Adrenal gland (tissue), 5 donors: ENCODE data around the gene TVP23B.
"Not testable (repeated sequence)": the region's sequence is repeated elsewhere in the genome, so short reads cannot be mapped to it uniquely, and the experiment has no call there.

Experiments used
- POLR2A ChIP-seq, 2 donors: fragments of 450-650 bp; IDR thresholded peaks; one replicate each; pipeline ENCODE4 v1.6.1; 2017; ENCODE audit warnings: antibody characterized with exemption in 2 of 2, mild to moderate bottlenecking in 2 of 2, moderate library complexity in 1 of 2
- TF ChIP-seq, protein P1 (sequence below), 6 experiments: fragments of 450-650 bp in 4 of 6; fragments of 200-600 bp in 2 of 6; sonication (generic) in 1 of 6; IDR thresholded peaks; 1 replicate in 5 of 6; 2 replicates in 1 of 6; pipeline versions ENCODE4 v1.5.1 to v1.8.0; 2016 to 2021; ENCODE audit warnings: antibody characterized with exemption in 6 of 6, mild to moderate bottlenecking in 2 of 6, moderate library complexity in 1 of 6
- donor health status: DM: no; HTN: no; CAD: no.

- TF ChIP-seq, protein P1, sequence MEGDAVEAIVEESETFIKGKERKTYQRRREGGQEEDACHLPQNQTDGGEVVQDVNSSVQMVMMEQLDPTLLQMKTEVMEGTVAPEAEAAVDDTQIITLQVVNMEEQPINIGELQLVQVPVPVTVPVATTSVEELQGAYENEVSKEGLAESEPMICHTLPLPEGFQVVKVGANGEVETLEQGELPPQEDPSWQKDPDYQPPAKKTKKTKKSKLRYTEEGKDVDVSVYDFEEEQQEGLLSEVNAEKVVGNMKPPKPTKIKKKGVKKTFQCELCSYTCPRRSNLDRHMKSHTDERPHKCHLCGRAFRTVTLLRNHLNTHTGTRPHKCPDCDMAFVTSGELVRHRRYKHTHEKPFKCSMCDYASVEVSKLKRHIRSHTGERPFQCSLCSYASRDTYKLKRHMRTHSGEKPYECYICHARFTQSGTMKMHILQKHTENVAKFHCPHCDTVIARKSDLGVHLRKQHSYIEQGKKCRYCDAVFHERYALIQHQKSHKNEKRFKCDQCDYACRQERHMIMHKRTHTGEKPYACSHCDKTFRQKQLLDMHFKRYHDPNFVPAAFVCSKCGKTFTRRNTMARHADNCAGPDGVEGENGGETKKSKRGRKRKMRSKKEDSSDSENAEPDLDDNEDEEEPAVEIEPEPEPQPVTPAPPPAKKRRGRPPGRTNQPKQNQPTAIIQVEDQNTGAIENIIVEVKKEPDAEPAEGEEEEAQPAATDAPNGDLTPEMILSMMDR (IDR thresholded peaks at IDR 0.05): not testable (repeated sequence)
- not testable (repeated sequence) for TF ChIP-seq POLR2A (IDR thresholded peaks at IDR 0.05)
Observed at GRCh38 chr17:18771066-18771465, 9.9 kb upstream of the TVP23B start.
